ENCODE data around the gene OTUB1.

OTUB1 gene

DNA sequence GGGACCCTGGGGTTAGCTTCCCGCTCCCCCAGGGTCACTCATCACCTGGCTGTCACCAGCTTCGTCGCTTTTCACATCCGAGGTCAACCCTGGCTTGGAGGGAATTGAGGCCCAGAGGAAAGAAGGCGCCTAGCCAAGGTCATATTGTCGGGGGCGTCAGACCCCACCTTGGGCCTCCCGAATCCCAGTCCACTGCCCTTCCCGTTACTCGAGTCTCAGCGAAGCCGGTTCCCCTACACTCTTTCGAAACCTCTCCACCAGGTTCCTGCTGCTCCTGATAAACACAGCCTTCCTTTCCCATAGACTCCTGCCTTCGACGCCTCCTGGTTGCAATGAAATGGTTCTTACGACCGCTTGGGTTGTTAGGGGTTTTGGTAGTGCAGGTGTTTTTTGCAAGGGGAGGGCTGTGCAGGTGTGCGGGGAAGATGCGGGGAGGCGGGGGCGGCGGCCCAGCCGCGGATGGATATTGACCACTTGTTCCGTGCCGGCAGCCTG is 46.8 kb upstream of the OTUB1 start:
- H3K9me3 ChIP-seq (ENCODE audit: control insufficient read depth, low read length), result no peaks in the 10 kb centered on the region
- H3K9ac ChIP-seq (ENCODE audit: low read length), result peak overlapping the region; percentile 87
- peak overlapping the region in 1 of 2 experiments; percentile 45 for H3K14ac ChIP-seq (ENCODE audit: low read length in 2 of 2)
- no peak overlapping the region for H3K27ac ChIP-seq (ENCODE audit: low read length, poor library complexity, severe bottlenecking)
- H2BK5ac ChIP-seq (ENCODE audit: low read depth, low read length, poor library complexity, severe bottlenecking), result no peak overlapping the region
- no peak overlapping the region for H4K8ac ChIP-seq (ENCODE audit: low read length)
- peaks cover 0 to 9% of the 10 kb centered on the region in 2 experiments for H3K36me3 ChIP-seq (ENCODE audit: control insufficient read depth in 1 of 2, insufficient read depth in 2 of 2, low read depth in 1 of 2, low read length in 2 of 2)
- peak overlapping the region; percentile 95 for H3K4me2 ChIP-seq (ENCODE audit: low read length, poor library complexity, severe bottlenecking)
- H3K23ac ChIP-seq (ENCODE audit: low read length in 2 of 2), result peak overlapping the region in 1 of 2 experiments; percentile 75
- H3K18ac ChIP-seq (ENCODE audit: low read depth in 1 of 2, low read length in 2 of 2), result peak overlapping the region; percentile 28 to 99
- H2AK5ac ChIP-seq (ENCODE audit: low read length, severe bottlenecking), result no peak overlapping the region
- peaks cover 14% of the 10 kb centered on the region for H3K79me1 ChIP-seq (replicated peaks; ENCODE audit: low read length, poor library complexity, severe bottlenecking)
- H3K4me1 ChIP-seq (ENCODE audit: control insufficient read depth, insufficient read depth, low read depth, low read length), result peaks cover 13% of the 10 kb centered on the region
- H3K4ac ChIP-seq (ENCODE audit: low read depth in 1 of 2, low read length in 2 of 2), result peak overlapping the region in 1 of 2 experiments; percentile 92
- H3K4me3 ChIP-seq (ENCODE audit: insufficient read depth in 1 of 2, low read depth in 1 of 2, low read length in 2 of 2), result peak overlapping the region; percentile 92 to 94
- peak overlapping the region in 1 of 2 experiments; percentile 19 for H2BK12ac ChIP-seq (ENCODE audit: low read length in 2 of 2)
- H2BK15ac ChIP-seq (ENCODE audit: low read depth, poor library complexity, severe bottlenecking), result peak overlapping the region; percentile 41
- peak; percentile 47 for DNase-seq
- peak overlapping the region; percentile 25 for H4K91ac ChIP-seq (ENCODE audit: low read length)
- no peak overlapping the region for H2BK120ac ChIP-seq (ENCODE audit: low read depth, low read length)
- WGBS, result 15% methylated on average over 21 of the region's 26 CpGs
- peak overlapping the region; percentile 21 for H2AFZ ChIP-seq (ENCODE audit: low read depth, low read length)
- no peaks in the 10 kb centered on the region for H3K27me3 ChIP-seq (ENCODE audit: control insufficient read depth in 1 of 2, insufficient read depth in 1 of 2, low read length in 2 of 2)

GRCh38 chr11:63940786-63941185 is 45.5 kb upstream of the OTUB1 start:
- Histone ChIP-seq H2BK12ac (ENCODE audit: low read length in 2 of 2) (no peak overlapping the region), H2BK5ac (ENCODE audit: low read depth, low read length, poor library complexity, severe bottlenecking) (no peak overlapping the region), H3K4me2 (ENCODE audit: low read length, poor library complexity, severe bottlenecking) (no peak overlapping the region), H3K27me3 (ENCODE audit: control insufficient read depth in 1 of 2, insufficient read depth in 1 of 2, low read length in 2 of 2) (no peaks in the 10 kb centered on the region), H3K4me3 (ENCODE audit: insufficient read depth in 1 of 2, low read depth in 1 of 2, low read length in 2 of 2) (no peak overlapping the region), H2BK120ac (ENCODE audit: low read depth, low read length) (no peak overlapping the region), H3K36me3 (ENCODE audit: control insufficient read depth in 1 of 2, insufficient read depth in 2 of 2, low read depth in 1 of 2, low read length in 2 of 2) (peaks cover 0 to 18% of the 10 kb centered on the region in 2 experiments), H3K9me3 (ENCODE audit: control insufficient read depth, low read length) (no peaks in the 10 kb centered on the region), H3K4me1 (ENCODE audit: control insufficient read depth, insufficient read depth, low read depth, low read length) (peaks cover 21% of the 10 kb centered on the region), H3K79me1 (replicated peaks; ENCODE audit: low read length, poor library complexity, severe bottlenecking) (peaks cover 24% of the 10 kb centered on the region), H3K23ac (ENCODE audit: low read length in 2 of 2) (no peak overlapping the region), H4K91ac (ENCODE audit: low read length) (no peak overlapping the region), H2BK15ac (ENCODE audit: low read depth, poor library complexity, severe bottlenecking) (no peak overlapping the region), H3K27ac (ENCODE audit: low read length, poor library complexity, severe bottlenecking) (no peak overlapping the region), H3K18ac (ENCODE audit: low read depth in 1 of 2, low read length in 2 of 2) (no peak overlapping the region), H3K4ac (ENCODE audit: low read depth in 1 of 2, low read length in 2 of 2) (no peak overlapping the region), H2AK5ac (ENCODE audit: low read length, severe bottlenecking) (no peak overlapping the region), H3K9ac (ENCODE audit: low read length) (no peak overlapping the region), H4K8ac (ENCODE audit: low read length) (no peak overlapping the region), H2AFZ (ENCODE audit: low read depth, low read length) (no peak overlapping the region), H3K14ac (ENCODE audit: low read length in 2 of 2) (no peak overlapping the region)
- 96% methylated on average over 6 of the region's 6 CpGs for WGBS
- DNase-seq, result no peak

- Histone ChIP-seq H2AFZ (ENCODE audit: low read depth, low read length) (no peak overlapping the region), H3K4me2 (ENCODE audit: low read length, poor library complexity, severe bottlenecking) (no peak overlapping the region), H3K79me1 (replicated peaks; ENCODE audit: low read length, poor library complexity, severe bottlenecking) (peaks cover 28% of the 10 kb centered on the region), H3K4me1 (ENCODE audit: control insufficient read depth, insufficient read depth, low read depth, low read length) (peaks cover 21% of the 10 kb centered on the region), H3K27me3 (ENCODE audit: control insufficient read depth in 1 of 2, insufficient read depth in 1 of 2, low read length in 2 of 2) (no peaks in the 10 kb centered on the region), H3K14ac (ENCODE audit: low read length in 2 of 2) (no peak overlapping the region), H3K27ac (ENCODE audit: low read length, poor library complexity, severe bottlenecking) (no peak overlapping the region), H2BK5ac (ENCODE audit: low read depth, low read length, poor library complexity, severe bottlenecking) (no peak overlapping the region), H2BK12ac (ENCODE audit: low read length in 2 of 2) (no peak overlapping the region), H3K4ac (ENCODE audit: low read depth in 1 of 2, low read length in 2 of 2) (no peak overlapping the region), H3K23ac (ENCODE audit: low read length in 2 of 2) (no peak overlapping the region), H2BK15ac (ENCODE audit: low read depth, poor library complexity, severe bottlenecking) (no peak overlapping the region), H3K36me3 (ENCODE audit: control insufficient read depth in 1 of 2, insufficient read depth in 2 of 2, low read depth in 1 of 2, low read length in 2 of 2) (peaks cover 10 to 28% of the 10 kb centered on the region in 2 experiments), H2AK5ac (ENCODE audit: low read length, severe bottlenecking) (no peak overlapping the region), H3K9me3 (ENCODE audit: control insufficient read depth, low read length) (no peaks in the 10 kb centered on the region), H4K91ac (ENCODE audit: low read length) (no peak overlapping the region), H3K18ac (ENCODE audit: low read depth in 1 of 2, low read length in 2 of 2) (no peak overlapping the region), H3K4me3 (ENCODE audit: insufficient read depth in 1 of 2, low read depth in 1 of 2, low read length in 2 of 2) (no peak overlapping the region), H2BK120ac (ENCODE audit: low read depth, low read length) (no peak overlapping the region), H3K9ac (ENCODE audit: low read length) (no peak overlapping the region), H4K8ac (ENCODE audit: low read length) (no peak overlapping the region)
- 76% methylated on average over 2 of the region's 4 CpGs for WGBS
- DNase-seq, result no peak
These were observed 44.3 kb upstream of the OTUB1 start for GRCh38 chr11:63941901-63942300.

- H2BK12ac ChIP-seq (ENCODE audit: low read length in 2 of 2), result no peak overlapping the region
- 95% methylated on average over 3 of the region's 3 CpGs for WGBS
- no peak overlapping the region for H4K8ac ChIP-seq (ENCODE audit: low read length)
- H3K4me3 ChIP-seq (ENCODE audit: insufficient read depth in 1 of 2, low read depth in 1 of 2, low read length in 2 of 2), result no peak overlapping the region
- no peaks in the 10 kb centered on the region for H3K9me3 ChIP-seq (ENCODE audit: control insufficient read depth, low read length)
- peaks cover 28% of the 10 kb centered on the region for H3K79me1 ChIP-seq (replicated peaks; ENCODE audit: low read length, poor library complexity, severe bottlenecking)
- H2BK5ac ChIP-seq (ENCODE audit: low read depth, low read length, poor library complexity, severe bottlenecking), result no peak overlapping the region
- H2AFZ ChIP-seq (ENCODE audit: low read depth, low read length), result no peak overlapping the region
- H3K4me1 ChIP-seq (ENCODE audit: control insufficient read depth, insufficient read depth, low read depth, low read length), result peaks cover 20% of the 10 kb centered on the region
- no peak overlapping the region for H3K9ac ChIP-seq (ENCODE audit: low read length)
- H2BK15ac ChIP-seq (ENCODE audit: low read depth, poor library complexity, severe bottlenecking), result no peak overlapping the region
- H3K27ac ChIP-seq (ENCODE audit: low read length, poor library complexity, severe bottlenecking), result no peak overlapping the region
- no peak overlapping the region for H3K23ac ChIP-seq (ENCODE audit: low read length in 2 of 2)
- no peak overlapping the region for H3K4me2 ChIP-seq (ENCODE audit: low read length, poor library complexity, severe bottlenecking)
- H2BK120ac ChIP-seq (ENCODE audit: low read depth, low read length), result no peak overlapping the region
- no peak for DNase-seq
- H3K18ac ChIP-seq (ENCODE audit: low read depth in 1 of 2, low read length in 2 of 2), result no peak overlapping the region
- no peak overlapping the region for H3K4ac ChIP-seq (ENCODE audit: low read depth in 1 of 2, low read length in 2 of 2)
- no peak overlapping the region for H2AK5ac ChIP-seq (ENCODE audit: low read length, severe bottlenecking)
- H3K36me3 ChIP-seq (ENCODE audit: control insufficient read depth in 1 of 2, insufficient read depth in 2 of 2, low read depth in 1 of 2, low read length in 2 of 2), result peaks cover 11 to 32% of the 10 kb centered on the region in 2 experiments
- no peak overlapping the region for H3K14ac ChIP-seq (ENCODE audit: low read length in 2 of 2)
- H4K91ac ChIP-seq (ENCODE audit: low read length), result no peak overlapping the region
- no peaks in the 10 kb centered on the region for H3K27me3 ChIP-seq (ENCODE audit: control insufficient read depth in 1 of 2, insufficient read depth in 1 of 2, low read length in 2 of 2)
These were observed 43.4 kb upstream of the OTUB1 start for GRCh38 chr11:63942803-63943202.

All from mesenchymal stem cell (in vitro differentiated cells and primary cell).